ACC112 (cell line): Measurements from ENCODE around the gene OR51F1.
"Not testable (repeated sequence)": the region's sequence is repeated elsewhere in the genome, so short reads cannot be mapped to it uniquely, and the experiment has no call there.

Experiments
- H2AFZ ChIP-seq: fragments of 200-600 bp; sonication (generic); one replicate; pipeline ENCODE4 v1.6.0; 2017; ENCODE audit warnings: antibody characterized with exemption, low read length; ENCODE audit not compliant: unreplicated experiment
- H3K27ac ChIP-seq: fragments of 200-600 bp; sonication (generic); 2 replicates; pipeline ENCODE4 v1.5.1; 2014; ENCODE audit warnings: low read depth, mild to moderate bottlenecking, antibody characterized with exemption, low read length, moderate library complexity
- H3K27me3 ChIP-seq: fragments of 200-600 bp; sonication (generic); 2 replicates; pipeline ENCODE4 v1.6.1; 2014; ENCODE audit warnings: mild to moderate bottlenecking, antibody characterized with exemption, low read length, moderate library complexity, mixed read lengths; ENCODE audit not compliant: insufficient read depth
- H3K36me3 ChIP-seq: fragments of 200-600 bp; sonication (generic); 2 replicates; pipeline ENCODE4 v1.6.1; 2016; ENCODE audit warnings: mild to moderate bottlenecking, antibody characterized with exemption, low read length, moderate library complexity, mixed read lengths; ENCODE audit not compliant: insufficient read depth
- H3K4me1 ChIP-seq: fragments of 200-600 bp; sonication (generic); one replicate; pipeline ENCODE4 v1.6.1; 2016; ENCODE audit warnings: low read length, mixed read lengths; ENCODE audit not compliant: insufficient read depth, unreplicated experiment, control insufficient read depth
- H3K4me3 ChIP-seq: fragments of 200-600 bp; sonication (generic); 2 replicates; pipeline ENCODE4 v1.5.1; 2014; ENCODE audit warnings: mild to moderate bottlenecking, low read depth, low read length
- H3K79me2 ChIP-seq: fragments of 200-600 bp; sonication (generic); one replicate; pipeline ENCODE4 v1.6.0; 2016; ENCODE audit warnings: low read length; ENCODE audit not compliant: control insufficient read depth, unreplicated experiment, insufficient read depth

The OR51F1 gene

GRCh38 chr11:4769838-4770237 lies at the start of gene OR51F1:
TSS of gene OR51F1 (minus strand) at chr11:4769938. CDS start at chr11:4769938, 0 bp downstream.
- no peaks in the 10 kb centered on the region for H3K27me3 ChIP-seq
- no peaks in the 10 kb centered on the region for H3K4me1 ChIP-seq
- no peaks in the 10 kb centered on the region for H3K36me3 ChIP-seq
- no peak within 1 kb of the TSS for H2AFZ ChIP-seq
- H3K27ac ChIP-seq, result no peak within 1 kb of the TSS
- no peaks in the 10 kb centered on the region for H3K79me2 ChIP-seq
- no peak within 1 kb of the TSS for H3K4me3 ChIP-seq

GRCh38 chr11:4809246-4809645 lies 39.5 kb upstream of the OR51F1 start:
- Histone ChIP-seq H3K27me3 (no peaks in the 10 kb centered on the region), H3K4me3 (no peak overlapping the region), H3K79me2 (no peaks in the 10 kb centered on the region), H3K4me1 (no peaks in the 10 kb centered on the region), H3K27ac (no peak overlapping the region), H2AFZ (no peak overlapping the region), H3K36me3 (no peaks in the 10 kb centered on the region)

GRCh38 chr11:4808476-4808875 lies 38.7 kb upstream of the OR51F1 start:
- Histone ChIP-seq H3K36me3 (no peaks in the 10 kb centered on the region), H3K4me1 (no peaks in the 10 kb centered on the region), H3K4me3 (no peak overlapping the region), H3K27me3 (no peaks in the 10 kb centered on the region), H3K27ac (no peak overlapping the region), H2AFZ (no peak overlapping the region), H3K79me2 (no peaks in the 10 kb centered on the region)

GRCh38 chr11:4804280-4804679 lies 34.5 kb upstream of the OR51F1 start, which contains the start of gene OR52R1:
TSS of gene OR52R1 (minus strand) at chr11:4804380. CDS start at chr11:4804380, 0 bp downstream.
- Histone ChIP-seq H3K36me3 (no peaks in the 10 kb centered on the region), H3K4me3 (no peak within 1 kb of the TSS), H3K4me1 (no peaks in the 10 kb centered on the region), H3K27me3 (no peaks in the 10 kb centered on the region), H2AFZ (no peak within 1 kb of the TSS), H3K79me2 (no peaks in the 10 kb centered on the region), H3K27ac (no peak within 1 kb of the TSS)

DNA sequence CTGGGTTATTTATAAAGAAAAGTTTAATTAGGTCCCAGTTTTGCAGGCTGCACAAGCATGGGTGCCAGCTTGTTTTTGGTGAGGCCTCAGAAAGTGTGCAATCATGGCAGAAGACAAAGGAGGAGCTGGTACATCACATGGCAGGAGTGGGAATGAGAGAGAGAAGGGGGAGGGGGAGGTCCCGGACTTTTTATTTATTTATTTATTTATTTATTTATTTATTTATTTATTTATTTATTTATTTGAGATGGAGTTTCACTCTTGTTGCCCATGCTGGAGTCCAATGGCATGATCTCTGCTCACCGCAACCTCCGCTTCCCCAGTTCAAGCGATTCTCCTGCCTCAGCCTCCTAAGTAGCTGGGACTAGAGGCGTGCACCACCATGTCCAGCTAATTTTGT lies 31.6 kb upstream of the OR51F1 start:
- H3K4me3 ChIP-seq, H3K27ac ChIP-seq, H3K4me1 ChIP-seq, H2AFZ ChIP-seq, H3K79me2 ChIP-seq, H3K36me3 ChIP-seq, H3K27me3 ChIP-seq: not testable (repeated sequence)

- Histone ChIP-seq H2AFZ (no peak overlapping the region), H3K79me2 (no peaks in the 10 kb centered on the region), H3K27ac (no peak overlapping the region), H3K36me3 (no peaks in the 10 kb centered on the region), H3K27me3 (no peaks in the 10 kb centered on the region), H3K4me1 (no peaks in the 10 kb centered on the region), H3K4me3 (no peak overlapping the region)
Observed at GRCh38 chr11:4798427-4799183, 28.9 kb upstream of the OR51F1 start.

- Histone ChIP-seq H2AFZ (no peak overlapping the region), H3K27me3 (no peaks in the 10 kb centered on the region), H3K4me3 (no peak overlapping the region), H3K79me2 (no peaks in the 10 kb centered on the region), H3K36me3 (no peaks in the 10 kb centered on the region), H3K4me1 (no peaks in the 10 kb centered on the region), H3K27ac (no peak overlapping the region)
Observed at GRCh38 chr11:4797206-4797605, 27.5 kb upstream of the OR51F1 start.

GRCh38 chr11:4782454-4782853 lies 12.7 kb upstream of the OR51F1 start:
- Histone ChIP-seq H3K4me3 (no peak overlapping the region), H3K27me3 (no peaks in the 10 kb centered on the region)

DNA sequence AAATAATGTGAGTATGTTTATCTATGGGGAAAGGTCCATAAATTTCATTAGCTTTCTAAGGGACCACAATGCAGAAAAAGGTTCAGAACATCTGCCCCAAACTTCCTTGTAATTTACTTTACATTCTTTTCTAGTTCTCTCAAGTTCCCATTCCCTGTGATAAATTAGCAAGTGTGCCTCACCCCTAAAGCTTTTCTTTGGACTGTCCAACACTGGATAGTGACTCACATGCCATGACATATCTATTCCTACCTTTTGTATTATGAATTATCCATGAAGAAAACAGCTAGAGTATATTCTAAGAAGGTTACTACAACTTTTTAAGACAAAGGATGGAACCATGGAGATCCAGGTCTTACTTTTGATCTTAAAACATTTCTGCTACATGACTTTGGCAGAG lies 1.6 kb downstream of the OR51F1 start:
- Histone ChIP-seq H3K4me1 (no peaks in the 10 kb centered on the region), H2AFZ (no peak overlapping the region), H3K4me3 (no peak overlapping the region), H3K27ac (no peak overlapping the region), H3K79me2 (no peaks in the 10 kb centered on the region), H3K27me3 (no peaks in the 10 kb centered on the region), H3K36me3 (no peaks in the 10 kb centered on the region)

More at GRCh38 chr11:4782454-4782853, 12.7 kb upstream of the OR51F1 start:
- H3K4me1 ChIP-seq, result no peaks in the 10 kb centered on the region
- no peaks in the 10 kb centered on the region for H3K79me2 ChIP-seq
- no peak overlapping the region for H3K27ac ChIP-seq
- no peaks in the 10 kb centered on the region for H3K36me3 ChIP-seq
- no peak overlapping the region for H2AFZ ChIP-seq

GRCh38 chr11:4766420-4767043 lies 3.2 kb downstream of the OR51F1 start:
- no peak overlapping the region for H3K27ac ChIP-seq
- H3K27me3 ChIP-seq, result no peaks in the 10 kb centered on the region
- H3K4me1 ChIP-seq, result no peaks in the 10 kb centered on the region
- H3K36me3 ChIP-seq, result no peaks in the 10 kb centered on the region
- H3K4me3 ChIP-seq, result no peak overlapping the region
- H3K79me2 ChIP-seq, result no peaks in the 10 kb centered on the region
- H2AFZ ChIP-seq, result no peak overlapping the region

- H3K27me3 ChIP-seq, result no peaks in the 10 kb centered on the region
- H3K27ac ChIP-seq, result no peak overlapping the region
- H3K79me2 ChIP-seq, result no peaks in the 10 kb centered on the region
- no peak overlapping the region for H2AFZ ChIP-seq
- H3K36me3 ChIP-seq, result no peaks in the 10 kb centered on the region
- no peak overlapping the region for H3K4me3 ChIP-seq
- no peaks in the 10 kb centered on the region for H3K4me1 ChIP-seq
Observed at GRCh38 chr11:4763096-4763495, 6.6 kb downstream of the OR51F1 start.
